A549 treated with AZD9567 at 1 μM for 4 hours (cell line): ENCODE measurements around the gene NXPH2. TPM values are rescaled to one million over a fixed set of nuclear protein-coding genes. Genes with fewer than 3 reads are reported as not detected.

Source experiments
- total RNA-seq: library from RNA; stranded (reverse); fragments of 200-300 nt; extraction: Qiagen RNA extraction; gene quantifications from 5 replicates; pipeline ENCODE4 v1.2.3, GENCODE V29; 2022; ENCODE audit not compliant: insufficient read depth

The NXPH2 gene
- total RNA-seq = not detected in 5 replicates

DNA sequence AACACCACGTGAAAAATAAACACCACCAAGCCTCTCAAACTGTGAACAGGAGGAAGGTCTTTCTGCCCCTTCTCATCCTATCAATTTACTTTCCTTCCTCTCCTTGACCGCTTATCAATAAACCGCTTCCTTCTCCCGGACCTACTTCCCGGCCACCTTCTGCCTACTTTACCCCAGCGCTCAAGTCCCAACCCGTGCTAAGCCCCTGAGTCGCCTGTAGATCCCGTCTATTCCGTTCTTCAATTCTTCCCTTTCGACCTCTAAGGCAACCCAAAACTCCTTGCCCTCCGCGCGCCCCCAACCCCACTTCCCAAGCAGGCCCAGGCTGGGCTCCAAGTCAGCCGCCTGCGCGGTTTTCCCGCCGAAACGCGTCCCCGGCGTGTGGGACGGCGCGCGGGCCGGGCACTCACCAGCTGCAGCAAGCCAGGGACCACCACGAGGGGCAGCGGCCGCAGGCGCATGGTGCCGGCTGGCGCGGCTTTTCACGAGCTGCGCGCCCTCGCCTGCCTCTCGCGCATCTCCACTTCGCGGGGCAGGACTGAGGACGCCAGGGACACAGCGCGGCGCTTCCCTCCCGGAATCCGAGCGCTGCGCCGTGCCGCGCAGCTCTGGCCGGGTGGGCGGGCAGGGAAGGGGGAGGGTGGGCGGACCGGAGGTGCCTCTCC is at the start of gene NXPH2:
Gene NXPH2 (minus strand): TSS at position 610 of the 665 bp plus-strand sequence. CDS start 149 bp downstream, at position 461.

